Trophoblast cell (in vitro differentiated cells and primary cell): ENCODE data around the gene MTRFR.
"Not testable (repeated sequence)": the region's sequence is repeated elsewhere in the genome, so short reads cannot be mapped to it uniquely, and the experiment has no call there.

Experiments
- DNase-seq, 2 donors: peaks; one replicate each; pipeline ENCODE4 v3.0.0-alpha.2; 2016
- H2AFZ ChIP-seq: 2 replicates; pipeline ENCODE4 v1.6.1; 2013; ENCODE audit warnings: low read length, moderate library complexity, mild to moderate bottlenecking; ENCODE audit not compliant: insufficient read depth, poor library complexity
- H2AK5ac ChIP-seq: 2 replicates; pipeline ENCODE4 v1.6.1; 2013; ENCODE audit warnings: mild to moderate bottlenecking, low read length
- H2BK120ac ChIP-seq: 2 replicates; pipeline ENCODE4 v1.6.1; 2013; ENCODE audit warnings: low read length, mild to moderate bottlenecking, moderate library complexity; ENCODE audit not compliant: insufficient read depth, poor library complexity
- H2BK12ac ChIP-seq: 2 replicates; pipeline ENCODE4 v1.6.1; 2013; ENCODE audit warnings: mild to moderate bottlenecking, low read length, moderate library complexity
- H2BK5ac ChIP-seq: 2 replicates; pipeline ENCODE4 v1.6.1; 2013; ENCODE audit warnings: low read length, low read depth, moderate library complexity, mild to moderate bottlenecking; ENCODE audit not compliant: poor library complexity
- H3K14ac ChIP-seq: 2 replicates; pipeline ENCODE4 v1.6.1; 2013; ENCODE audit warnings: mild to moderate bottlenecking, low read length
- H3K18ac ChIP-seq: 2 replicates; pipeline ENCODE4 v1.6.1; 2013; ENCODE audit warnings: mild to moderate bottlenecking, low read length
- H3K23ac ChIP-seq: 2 replicates; pipeline ENCODE4 v1.6.1; 2013; ENCODE audit warnings: low read length
- H3K27ac ChIP-seq: 2 replicates; pipeline ENCODE4 v1.5.1; 2013; ENCODE audit warnings: low read depth, mild to moderate bottlenecking, inconsistent platforms, low read length, moderate library complexity
- H3K27me3 ChIP-seq: 2 replicates; pipeline ENCODE4 v1.6.1; 2013; ENCODE audit warnings: inconsistent platforms, mild to moderate bottlenecking, low read length, moderate library complexity; ENCODE audit not compliant: insufficient read depth
- H3K36me3 ChIP-seq, 2 experiments: 1 replicate in 1 of 2; 2 replicates in 1 of 2; pipeline ENCODE4 v1.6.1; 2013; ENCODE audit warnings: low read length in 2 of 2, mild to moderate bottlenecking in 2 of 2, moderate library complexity in 1 of 2; ENCODE audit not compliant: insufficient read depth in 2 of 2, control insufficient read depth in 1 of 2
- H3K4ac ChIP-seq: 2 replicates; pipeline ENCODE4 v1.6.1; 2013; ENCODE audit warnings: low read depth, mild to moderate bottlenecking, low read length, moderate library complexity
- H3K4me1 ChIP-seq, 2 experiments: 1 replicate in 1 of 2; 2 replicates in 1 of 2; pipeline ENCODE4 v1.6.1; 2013; ENCODE audit warnings: low read length in 2 of 2, mild to moderate bottlenecking in 2 of 2, moderate library complexity in 1 of 2; ENCODE audit not compliant: insufficient read depth in 2 of 2, control insufficient read depth in 1 of 2
- H3K4me2 ChIP-seq: 2 replicates; pipeline ENCODE4 v1.6.1; 2013; ENCODE audit warnings: inconsistent platforms, mild to moderate bottlenecking, low read length, moderate library complexity
- H3K4me3 ChIP-seq: 2 replicates; pipeline ENCODE4 v1.5.1; 2013; ENCODE audit warnings: mild to moderate bottlenecking, low read depth, low read length, inconsistent platforms
- H3K79me1 ChIP-seq: one replicate; pipeline ENCODE4 v1.6.1; 2013; ENCODE audit warnings: low read length
- H3K79me2 ChIP-seq: 2 replicates; pipeline ENCODE4 v1.6.1; 2013; ENCODE audit warnings: low read length, mild to moderate bottlenecking; ENCODE audit not compliant: control insufficient read depth, insufficient read depth, poor library complexity
- H3K9ac ChIP-seq: 2 replicates; pipeline ENCODE4 v1.6.1; 2013; ENCODE audit warnings: mild to moderate bottlenecking, low read length
- H3K9me3 ChIP-seq: 2 replicates; pipeline ENCODE4 v1.6.1; 2013; ENCODE audit warnings: low read depth, mild to moderate bottlenecking, control low read depth, inconsistent platforms, low read length; ENCODE audit not compliant: insufficient read depth
- H4K12ac ChIP-seq: 2 replicates; pipeline ENCODE4 v1.6.1; 2013; ENCODE audit warnings: low read depth, mild to moderate bottlenecking, low read length, moderate library complexity
- H4K8ac ChIP-seq: 2 replicates; pipeline ENCODE4 v1.6.1; 2013; ENCODE audit warnings: low read depth, mild to moderate bottlenecking, low read length, moderate library complexity
- H4K91ac ChIP-seq: one replicate; pipeline ENCODE4 v1.6.1; 2013; ENCODE audit warnings: low read depth, mild to moderate bottlenecking, low read length, moderate library complexity
- WGBS: extraction: QIAGEN DNeasy Blood & Tissue Kit; methylation state at CpG from one replicate; pipeline ENCODE4 v1.1.7; 2013; ENCODE audit warnings: missing lambda C conversion rate; ENCODE audit not compliant: insufficient read length, insufficient coverage; ENCODE audit errors: extremely low coverage; 5-methylcytosine and 5-hydroxymethylcytosine counted together

Gene MTRFR

DNA sequence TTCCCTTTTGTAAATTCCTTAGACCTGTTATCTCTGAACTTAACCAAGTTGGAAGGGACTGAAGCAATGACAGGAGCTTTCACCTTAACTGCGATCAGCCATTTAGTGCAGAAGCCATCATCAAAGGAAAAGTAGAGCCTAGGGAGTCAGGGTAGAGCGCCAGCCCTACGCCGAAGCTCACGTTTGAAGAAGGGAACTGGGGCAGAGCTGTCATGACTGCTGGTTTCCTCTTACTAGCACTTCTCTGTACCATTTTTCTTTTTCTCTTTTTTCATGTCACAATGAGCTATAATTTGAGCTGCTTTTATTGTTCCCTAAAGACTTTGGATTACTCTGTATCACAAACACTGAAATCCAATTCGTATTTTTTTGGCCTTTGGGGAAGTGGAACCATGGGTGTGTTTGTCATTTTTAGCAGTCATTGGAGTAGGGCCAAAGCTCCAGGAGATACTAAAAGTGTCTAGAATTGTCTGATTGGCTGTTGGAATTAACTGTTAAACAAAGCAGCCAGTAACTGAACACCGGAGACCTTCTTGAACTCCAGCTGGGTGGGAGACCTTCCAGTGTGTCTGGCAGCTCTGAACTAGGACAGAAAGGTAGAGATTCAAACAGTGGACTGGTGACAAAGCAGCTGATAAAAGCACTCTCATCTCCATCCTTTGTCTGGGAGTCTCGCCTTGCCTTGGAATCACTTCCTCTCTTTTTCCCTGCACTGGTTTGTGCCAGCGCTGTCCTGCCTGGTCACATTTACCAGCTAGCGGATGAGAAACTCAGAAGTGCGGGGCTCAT lies 9.1 kb downstream of the MTRFR start:
- no peak overlapping the region for H3K23ac ChIP-seq
- H3K4me2 ChIP-seq, result no peak overlapping the region
- no peaks in the 10 kb centered on the region for H3K79me1 ChIP-seq
- no peak overlapping the region for H4K12ac ChIP-seq
- no peak overlapping the region for H2AK5ac ChIP-seq
- no peak overlapping the region for H4K91ac ChIP-seq
- H2BK120ac ChIP-seq, result no peak overlapping the region
- H2AFZ ChIP-seq, result no peak overlapping the region
- H4K8ac ChIP-seq, result no peak overlapping the region
- no peak overlapping the region for H3K27ac ChIP-seq
- H3K4me3 ChIP-seq, result no peak overlapping the region
- H3K9ac ChIP-seq, result peak overlapping the region; percentile 76
- no peak overlapping the region for H2BK5ac ChIP-seq
- no peaks in the 10 kb centered on the region for H3K4me1 ChIP-seq
- peaks cover 3 to 4% of the 10 kb centered on the region in 2 experiments for H3K36me3 ChIP-seq
- no peak overlapping the region for H3K18ac ChIP-seq
- H2BK12ac ChIP-seq, result no peak overlapping the region
- H3K14ac ChIP-seq, result no peak overlapping the region
- no peaks in the 10 kb centered on the region for H3K27me3 ChIP-seq
- H3K4ac ChIP-seq, result no peak overlapping the region
- H3K9me3 ChIP-seq, result no peaks in the 10 kb centered on the region
- no peaks in the 10 kb centered on the region for H3K79me2 ChIP-seq
- DNase-seq, result no peak
- WGBS, result no CpG with 5 or more reads among the region's 11 CpGs

DNA sequence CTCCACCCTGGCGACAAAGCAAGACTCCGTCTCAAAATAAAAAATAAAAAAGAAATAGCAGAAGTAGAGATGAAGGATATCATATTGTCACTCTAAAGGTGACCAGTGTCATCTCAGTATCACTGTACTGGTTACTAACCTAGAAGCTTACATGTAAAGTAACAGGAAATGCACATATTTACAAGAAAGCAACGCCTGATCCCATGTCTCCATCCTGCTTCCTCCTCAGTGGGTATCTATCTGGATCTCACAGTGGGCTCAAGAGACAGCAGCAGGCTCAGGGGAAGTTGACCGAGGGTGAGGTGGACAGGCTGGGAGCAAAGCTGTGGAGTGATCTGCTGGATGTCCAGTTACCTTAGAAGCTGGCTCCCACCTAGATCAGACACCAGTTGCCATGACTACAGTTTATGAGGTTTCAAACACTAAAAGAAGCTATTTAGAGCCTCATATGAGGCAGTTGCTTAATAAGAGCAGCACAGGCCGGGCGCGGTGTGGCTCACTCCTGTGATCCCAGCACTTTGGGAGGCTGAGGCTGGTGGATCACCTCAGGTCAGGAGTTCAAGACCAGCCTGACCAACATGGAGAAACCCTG lies 10.5 kb downstream of the MTRFR start:
- Histone ChIP-seq H4K8ac (no peak overlapping the region), H3K4ac (no peak overlapping the region), H3K27ac (no peak overlapping the region), H3K4me2 (no peak overlapping the region), H3K14ac (no peak overlapping the region), H2AK5ac (no peak overlapping the region), H3K4me3 (no peak overlapping the region), H3K9ac (no peak overlapping the region), H2BK120ac (no peak overlapping the region), H3K27me3 (no peaks in the 10 kb centered on the region), H3K4me1 (no peaks in the 10 kb centered on the region), H3K23ac (no peak overlapping the region), H3K36me3 (peaks cover 7% of the 10 kb centered on the region in 2 experiments), H3K9me3 (no peaks in the 10 kb centered on the region), H2AFZ (no peak overlapping the region), H3K79me2 (no peaks in the 10 kb centered on the region), H4K91ac (peak overlapping the region; percentile 14), H3K79me1 (no peaks in the 10 kb centered on the region), H3K18ac (no peak overlapping the region), H2BK5ac (no peak overlapping the region), H4K12ac (no peak overlapping the region), H2BK12ac (no peak overlapping the region)
- DNase-seq, result no peak
- WGBS, result no CpG with 5 or more reads among the region's 7 CpGs

- Histone ChIP-seq H3K36me3 (peaks cover 15% of the 10 kb centered on the region in 2 experiments), H3K9me3 (peaks cover 6% of the 10 kb centered on the region), H3K27me3 (no peaks in the 10 kb centered on the region), H3K79me1 (peaks cover 2% of the 10 kb centered on the region), H2BK120ac (no peak overlapping the region), H3K14ac (no peak overlapping the region), H3K9ac (no peak overlapping the region), H2BK5ac (no peak overlapping the region), H4K12ac (no peak overlapping the region), H3K4ac (no peak overlapping the region), H3K23ac (no peak overlapping the region), H3K4me1 (peaks cover 3% of the 10 kb centered on the region in 2 experiments), H2AK5ac (no peak overlapping the region), H4K8ac (no peak overlapping the region), H3K18ac (no peak overlapping the region), H4K91ac (no peak overlapping the region), H2BK12ac (no peak overlapping the region), H3K4me2 (no peak overlapping the region), H2AFZ (no peak overlapping the region), H3K79me2 (no peaks in the 10 kb centered on the region), H3K27ac (no peak overlapping the region), H3K4me3 (no peak overlapping the region)
- DNase-seq, result no peak
- WGBS, result no CpG with 5 or more reads among the region's 3 CpGs
Observed at GRCh38 chr12:123245678-123246077, 12.4 kb downstream of the MTRFR start.

- WGBS, result no CpG with 5 or more reads among the region's 2 CpGs
- H3K79me2 ChIP-seq, H3K9me3 ChIP-seq, H3K27ac ChIP-seq, H4K12ac ChIP-seq, H3K14ac ChIP-seq, H2BK5ac ChIP-seq, H3K79me1 ChIP-seq, H2BK120ac ChIP-seq, H3K27me3 ChIP-seq, H2AK5ac ChIP-seq, DNase-seq, H3K9ac ChIP-seq, H3K4me3 ChIP-seq, H3K4me2 ChIP-seq, H4K8ac ChIP-seq, H4K91ac ChIP-seq, H3K4me1 ChIP-seq, H2BK12ac ChIP-seq, H3K4ac ChIP-seq, H3K18ac ChIP-seq, H2AFZ ChIP-seq, H3K23ac ChIP-seq: not testable (repeated sequence)
- H3K36me3 ChIP-seq, result peaks cover 21 to 26% of the 10 kb centered on the region in 2 experiments
Observed at GRCh38 chr12:123248129-123248528, 14.9 kb downstream of the MTRFR start.
